GM23338 (cell line): ENCODE results near the gene RAB31.

Source experiments
- CREB1 ChIP-seq: fragments of 250-450 bp; sonication (Bioruptor Pico); IDR thresholded peaks from 2 replicates; pipeline ENCODE4 v1.5.0; 2020; ENCODE audit warnings: low read depth, mild to moderate bottlenecking, moderate library complexity
- CTCF ChIP-seq, 2 experiments: fragments of 200-600 bp in 1 of 2; sonication (generic) in 1 of 2; conservative IDR thresholded peaks; 2 replicates each; pipeline versions ENCODE4 v1.5.1 to v1.6.1; 2016 to 2017; ENCODE audit warnings: antibody characterized with exemption in 2 of 2, low read depth in 2 of 2, mild to moderate bottlenecking in 2 of 2, moderate library complexity in 1 of 2
- ETS1 ChIP-seq: IDR thresholded peaks from 2 replicates; pipeline ENCODE4 v1.6.1; 2016; ENCODE audit warnings: antibody characterized with exemption
- EZH2 ChIP-seq: fragments of 200-600 bp; sonication (generic); IDR thresholded peaks from one replicate; pipeline ENCODE4 v1.8.0; 2017; ENCODE audit warnings: antibody characterized with exemption, mild to moderate bottlenecking, low read depth; ENCODE audit not compliant: unreplicated experiment
- EZH2phosphoT487 ChIP-seq: fragments of 200-600 bp; sonication (generic); IDR thresholded peaks from one replicate; pipeline ENCODE4 v1.8.1; 2018; ENCODE audit warnings: antibody characterized with exemption; ENCODE audit not compliant: unreplicated experiment
- JUNB ChIP-seq: IDR thresholded peaks from one replicate; pipeline ENCODE4 v1.6.1; 2016; ENCODE audit warnings: antibody characterized with exemption; ENCODE audit not compliant: unreplicated experiment
- NANOG ChIP-seq: IDR thresholded peaks from 2 replicates; pipeline ENCODE4 v1.6.1; 2016; ENCODE audit warnings: antibody characterized with exemption, borderline replicate concordance
- POLR2AphosphoS5 ChIP-seq: IDR thresholded peaks from 2 replicates; pipeline ENCODE4 v1.6.1; 2016; ENCODE audit warnings: antibody characterized with exemption, low read depth
- REST ChIP-seq: IDR thresholded peaks from one replicate; pipeline ENCODE4 v1.6.1; 2018; ENCODE audit warnings: antibody characterized with exemption; ENCODE audit not compliant: unreplicated experiment
- STAT1 ChIP-seq: IDR thresholded peaks from one replicate; pipeline ENCODE4 v1.6.1; 2016; ENCODE audit warnings: antibody characterized with exemption; ENCODE audit not compliant: unreplicated experiment
- ZNF114 ChIP-seq: fragments of 250-450 bp; sonication (Bioruptor Pico); IDR thresholded peaks from 2 replicates; pipeline ENCODE4 v1.5.0; 2020; ENCODE audit warnings: mild to moderate bottlenecking, moderate library complexity
- ZNF331 ChIP-seq: fragments of 250-450 bp; sonication (Bioruptor Pico); IDR thresholded peaks from 2 replicates; pipeline ENCODE4 v1.5.0; 2020; ENCODE audit warnings: low read depth, mild to moderate bottlenecking, moderate library complexity
- ZNF462 ChIP-seq: fragments of 250-450 bp; sonication (Bioruptor Pico); IDR thresholded peaks from 2 replicates; pipeline ENCODE4 v1.5.0; 2020; ENCODE audit warnings: mild to moderate bottlenecking, moderate library complexity

GRCh38 chr18:9730786-9731185 is 22.7 kb downstream of the RAB31 start:
- TF ChIP-seq CTCF (conservative IDR thresholded peaks at IDR 0.05; ENCODE audit: low read depth in 2 of 2) (no peak), EZH2 (no peak), REST (no peak), POLR2AphosphoS5 (no peak), EZH2phosphoT487 (no peak), JUNB (no peak), ETS1 (no peak), CREB1 (CRISPR knock-in tag) (no peak), ZNF462 (CRISPR knock-in tag) (no peak), ZNF331 (CRISPR knock-in tag) (no peak), ZNF114 (no peak), STAT1 (no peak), NANOG (no peak)
